K562 (cell line): ENCODE results near the gene PRKX. TPM values are rescaled to one million over a fixed set of nuclear protein-coding genes. Genes with fewer than 3 reads are reported as not detected.
A peak's percentile ranks its signal among the peaks of the same experiment; 100 is the strongest.
"Not testable (repeated sequence)": the region's sequence is repeated elsewhere in the genome, so short reads cannot be mapped to it uniquely, and the experiment has no call there.

Experiments
- ATAC-seq: fragments of 200-7000 bp; cut with Tn5 transposase; 3 replicates; pipeline ENCODE4 v1.9.1; 2020; ENCODE audit warnings: moderate library complexity
- BruUV-seq: library from RNA; stranded (reverse); fragments of 400-500 nt; replicated peaks from 2 replicates; lab custom pipeline; 2021; lab: Mats Ljungman, UMichigan
- CTCF ChIA-PET: fragments of 300-600 bp; formaldehyde crosslinking; extraction: SDS; loops from one replicate; lab custom pipeline; 2021; ENCODE audit warnings: low intra/inter-chr PET ratio; lab: Yijun Ruan, JAX
- POLR2A ChIA-PET: fragments of 300-600, 350-650 bp; sonication (Branson Sonifier 250); formaldehyde crosslinking; extraction: SDS; loops from one replicate; lab custom pipeline; 2021; ENCODE audit warnings: antibody characterized with exemption, inconsistent platforms; lab: Yijun Ruan, JAX
- DNase-seq, 4 experiments: peaks; one replicate each; pipeline versions ENCODE4 v3.0.0 to v3.0.0-alpha.2; 2011 to 2018; ENCODE audit warnings: low spot score in 3 of 4, mixed read lengths in 3 of 4; ENCODE audit errors: extremely low read depth in 1 of 4
- FAIRE-seq: peaks from 2 replicates; lab custom pipeline; 2011; peaks lifted over from hg19 to GRCh38; lab: Jason Lieb, UNC
- H2AFZ ChIP-seq: 2 replicates; pipeline ENCODE4 v1.6.0; 2011; ENCODE audit warnings: low read depth, low read length, control low read depth, inconsistent platforms
- H3K27ac ChIP-seq: fragments of 200-600 bp; 3 replicates; pipeline ENCODE4 v1.8.0; 2011; ENCODE audit warnings: low read depth, mild to moderate bottlenecking, control low read depth, inconsistent platforms, low read length, moderate library complexity, mixed read lengths; ENCODE audit errors: extremely low read depth
- H3K27me3 ChIP-seq, 2 experiments: fragments of 300-600 bp in 1 of 2; 2 replicates in 1 of 2; 3 replicates in 1 of 2; pipeline versions ENCODE4 v1.6.0 to v1.8.0; 2011; ENCODE audit warnings: inconsistent platforms in 2 of 2, low read length in 2 of 2, mild to moderate bottlenecking in 1 of 2, mixed read lengths in 1 of 2, moderate library complexity in 1 of 2; ENCODE audit not compliant: control insufficient read depth in 2 of 2, insufficient read depth in 2 of 2
- H3K36me3 ChIP-seq: fragments of 300-600 bp; 3 replicates; pipeline ENCODE4 v1.8.0; 2011; ENCODE audit warnings: mild to moderate bottlenecking, low read length, inconsistent platforms; ENCODE audit not compliant: control insufficient read depth, insufficient read depth
- H3K4me1 ChIP-seq, 2 experiments: fragments of 200-600 bp in 1 of 2; replicated peaks in 1 of 2; 2 replicates in 1 of 2; 3 replicates in 1 of 2; pipeline versions ENCODE4 v1.5.1 to v1.8.0; 2011; ENCODE audit warnings: inconsistent platforms in 2 of 2, low read length in 2 of 2, mild to moderate bottlenecking in 1 of 2, mixed read lengths in 1 of 2, moderate library complexity in 1 of 2; ENCODE audit not compliant: control insufficient read depth in 2 of 2, insufficient read depth in 2 of 2
- H3K4me2 ChIP-seq: 2 replicates; pipeline ENCODE4 v1.6.1; 2011; ENCODE audit warnings: low read length, control low read depth, inconsistent platforms, mixed read lengths; ENCODE audit not compliant: insufficient read depth
- H3K4me3 ChIP-seq: fragments of 200-600 bp; sonication (generic), shearing (Covaris generic); 2 replicates; pipeline ENCODE4 v1.5.1; 2016; ENCODE audit warnings: control low read depth, inconsistent platforms
- H3K79me2 ChIP-seq: fragments of 200-600 bp; 3 replicates; pipeline ENCODE4 v1.8.0; 2011; ENCODE audit warnings: low read length, inconsistent platforms; ENCODE audit not compliant: control insufficient read depth, insufficient read depth
- H3K9ac ChIP-seq, 2 experiments: 2 replicates each; pipeline versions ENCODE4 v1.6.0 to v1.6.1; 2011; ENCODE audit warnings: low read depth in 2 of 2, low read length in 2 of 2, control low read depth in 1 of 2, inconsistent platforms in 1 of 2, mild to moderate bottlenecking in 1 of 2, mixed read lengths in 1 of 2; ENCODE audit not compliant: insufficient read depth in 1 of 2
- H3K9me1 ChIP-seq: one replicate; pipeline ENCODE4 v1.6.0; 2011; ENCODE audit warnings: inconsistent platforms, mild to moderate bottlenecking, low read length, moderate library complexity; ENCODE audit not compliant: control insufficient read depth, insufficient read depth
- H3K9me3 ChIP-seq: replicated peaks from 2 replicates; pipeline ENCODE4 v1.5.1; 2011; ENCODE audit warnings: low read depth, low read length, inconsistent platforms; ENCODE audit not compliant: control insufficient read depth, insufficient read depth
- H4K20me1 ChIP-seq: replicated peaks from 2 replicates; pipeline ENCODE4 v1.6.1; 2011; ENCODE audit warnings: low read length, inconsistent platforms, mixed read lengths; ENCODE audit not compliant: control insufficient read depth, insufficient read depth
- CEBPG ChIP-seq, 3 experiments: fragments of 200-800 bp in 1 of 3; sonication (Bioruptor generic) in 1 of 3; sonication (generic) in 1 of 3; formaldehyde crosslinking in 1 of 3; IDR thresholded peaks in 2 of 3; conservative IDR thresholded peaks in 1 of 3; 2 replicates each; pipeline versions ENCODE4 v1.6.1 to v1.8.0; 2016 to 2022; ENCODE audit warnings: missing compliant biosample characterization in 2 of 3, missing genetic modification characterization in 2 of 3, mild to moderate bottlenecking in 1 of 3, missing genetic modification reagents in 1 of 3
- GABPA ChIP-seq: fragments of 200-800 bp; sonication (Bioruptor generic); conservative IDR thresholded peaks from 2 replicates; pipeline ENCODE4 v1.6.1; 2016; ENCODE audit warnings: low read depth, missing genetic modification characterization, missing compliant biosample characterization
- MTA3 ChIP-seq: fragments of 450-650 bp; formaldehyde crosslinking; IDR thresholded peaks from 2 replicates; pipeline ENCODE4 v1.6.1; 2017; ENCODE audit warnings: mild to moderate bottlenecking, borderline replicate concordance
- WGBS: fragments of 100-300 bp; shearing (Covaris generic); methylation state at CpG from one replicate; pipeline ENCODE4 v1.1.6; 2016; ENCODE audit warnings: low coverage, mixed read lengths; ENCODE audit not compliant: insufficient coverage; ENCODE audit errors: missing lambda C conversion rate; 5-methylcytosine and 5-hydroxymethylcytosine counted together
- in situ Hi-C: fragments of 300-500 bp; cut with MboI; formaldehyde crosslinking; loops from 4 replicates; pipeline ENCODE4 v1.15.0; 2018; ENCODE audit warnings: inconsistent platforms, mixed read lengths
- intact Hi-C: fragments of 100-400 bp; cut with micrococcal nuclease; formaldehyde crosslinking; loops from 2 replicates; pipeline ENCODE4 v1.14.2; 2022
- polyA plus RNA-seq, 8 experiments: library from polyadenylated mRNA; depleted of rRNA in 4 of 8; stranded (reverse) in 5 of 8; unstranded in 3 of 8; fragments of >200 nt; fragmentation: Nextera tagmentation in 2 of 8; fragmentation: Illumina TruSeq in 1 of 8; extraction: Ambion mirVana in 2 of 8; extraction: Trizol in 1 of 8; gene quantifications; 2 replicates each; pipeline versions ENCODE4 v1.2.1 to v1.2.3, GENCODE V29; 2011 to 2014; ENCODE audit warnings: inconsistent platforms in 1 of 8, missing spikeins in 1 of 8
- total RNA-seq, 7 experiments: library from RNA; depleted of rRNA in 6 of 7; stranded (reverse); fragments of >200 nt in 6 of 7; fragmentation: Illumina TruSeq in 2 of 7; extraction: Trizol in 2 of 7; gene quantifications; 2 replicates each; pipeline versions ENCODE4 v1.2.1 to v1.2.3, GENCODE V29; 2011 to 2021; ENCODE audit warnings: low replicate concordance in 1 of 7

PRKX gene
- total and polyA plus RNA-seq, 9 of the 15 experiments (the other 6 are each of a cell fraction or from before 2014, with no cell fraction given) = 3.3 to 29.4 (median 23.7) TPM

DNA sequence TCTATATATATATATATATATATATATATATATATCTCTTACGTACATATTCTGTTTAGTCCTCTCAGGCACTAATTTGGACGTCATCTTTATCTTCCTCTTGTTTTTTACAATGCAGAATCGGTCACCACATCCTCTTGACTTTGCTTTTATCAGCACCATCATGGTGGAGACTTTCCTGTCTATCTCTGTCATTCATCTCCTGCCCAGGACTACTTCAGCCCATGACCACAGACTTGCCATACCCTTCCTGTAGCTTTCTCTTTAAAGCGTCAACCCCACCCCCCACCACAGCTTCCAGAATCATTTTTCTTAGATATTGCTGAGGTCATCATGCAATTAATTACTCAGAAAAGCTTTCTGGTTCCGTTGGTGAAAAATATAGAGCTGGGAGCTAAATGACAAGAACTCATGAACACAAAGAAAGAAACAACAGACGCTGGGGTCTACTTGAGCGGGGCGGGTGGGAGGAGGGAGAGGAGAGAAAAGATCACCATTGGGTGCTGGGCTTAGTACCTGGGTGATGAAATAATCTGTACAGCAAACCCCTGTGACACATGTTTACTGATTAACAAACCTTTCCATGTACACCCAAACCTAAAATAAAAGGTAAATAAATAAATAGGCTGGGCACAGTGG is 30.5 kb upstream of the PRKX start (continued):
- TF ChIP-seq MTA3 (no peak), CEBPG (CRISPR knock-in tag; IDR thresholded peaks at IDR 0.05) (no peak), CEBPG (tag; conservative IDR thresholded peaks at IDR 0.05 in 1 of 2, IDR thresholded peaks at IDR 0.05 in 1 of 2) (peak; percentile 39 to 55; a peak in 3 of 4 replicates), GABPA (0 out of 2 replicates have a peak, but pooled peaks have one; percentile 32)

DNA sequence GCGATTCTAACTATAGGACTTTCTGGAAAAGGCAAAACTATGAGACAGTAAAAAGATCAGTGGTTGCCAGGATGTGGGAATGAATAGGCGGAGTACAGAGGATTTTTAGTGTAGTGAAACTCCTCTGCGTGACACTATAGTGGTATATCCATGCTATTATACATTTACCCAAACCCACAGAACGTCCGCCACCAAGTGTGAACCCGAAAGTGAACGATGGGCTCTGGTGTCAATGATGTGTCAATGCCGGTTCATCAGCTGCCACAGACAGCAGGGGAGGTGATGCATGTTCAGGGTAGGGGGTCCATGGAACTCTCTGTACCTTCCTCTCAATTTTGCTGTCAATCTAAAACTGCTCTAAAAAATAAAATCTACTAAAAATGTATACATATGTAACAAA is 27.5 kb upstream of the PRKX start:
- intact Hi-C loops, FAIRE-seq, H3K4me1 ChIP-seq, H3K79me2 ChIP-seq, BruUV-seq, DNase-seq, POLR2A ChIA-PET, in situ Hi-C loops, H3K9me3 ChIP-seq, H3K4me2 ChIP-seq, H3K27me3 ChIP-seq, H2AFZ ChIP-seq, H4K20me1 ChIP-seq, H3K27ac ChIP-seq, H3K36me3 ChIP-seq, H3K4me3 ChIP-seq, ATAC-seq, H3K9ac ChIP-seq, H3K9me1 ChIP-seq, CTCF ChIA-PET: not testable (repeated sequence)
- WGBS = 43% methylated on average over 8 of the region's 8 CpGs
